ENCODE results near the gene FYTTD1.

- TF ChIP-seq CTCF (IDR thresholded peaks at IDR 0.05; ENCODE audit: insufficient read depth, low read depth, low read length) (no peak), EZH2 (IDR thresholded peaks at IDR 0.05; ENCODE audit: insufficient read depth, low read length) (no peak)
Measured at GRCh38 chr3:197736010-197736490, 13.6 kb upstream of the FYTTD1 start.
